HFFc6 (cell line): Measurements from ENCODE around the gene GALNTL6. TPM values are rescaled to one million over a fixed set of nuclear protein-coding genes. Genes with fewer than 3 reads are reported as not detected.

Experiments
- DNase-seq: peaks from one replicate; pipeline ENCODE4 v3.0.0-alpha.2; 2018
- H3K27ac Mint-ChIP-seq: 2 replicates; pipeline ENCODE4 v1.8.0; 2020; ENCODE audit warnings: mild to moderate bottlenecking, mixed read lengths
- H3K27me3 Mint-ChIP-seq: 2 replicates; pipeline ENCODE4 v1.8.0; 2021; ENCODE audit warnings: mild to moderate bottlenecking, moderate library complexity, mixed read lengths; ENCODE audit not compliant: insufficient read depth
- H3K36me3 Mint-ChIP-seq: 2 replicates; pipeline ENCODE4 v1.8.0; 2021; ENCODE audit warnings: low read depth, mixed read lengths
- H3K4me1 Mint-ChIP-seq: 2 replicates; pipeline ENCODE4 v1.8.0; 2020; ENCODE audit warnings: low read depth, mixed read lengths
- H3K4me3 Mint-ChIP-seq: 2 replicates; pipeline ENCODE4 v1.8.0; 2020; ENCODE audit warnings: mild to moderate bottlenecking, moderate library complexity, mixed read lengths
- H3K9me3 Mint-ChIP-seq: 2 replicates; pipeline ENCODE4 v1.8.0; 2020; ENCODE audit warnings: mild to moderate bottlenecking, mixed read lengths
- CTCF ChIP-seq: fragments of 200-600 bp; sonication (generic); IDR thresholded peaks from 2 replicates; pipeline ENCODE4 v1.5.0; 2021; ENCODE audit warnings: antibody characterized with exemption, mild to moderate bottlenecking
- total RNA-seq, 6 experiments: library from RNA; stranded (reverse); fragmentation: NEBNext Ultra II Directional; extraction: Animal tissue kit (Norgen Biotek cat#: 25700); gene quantifications; 2 replicates in 1 of 6; 3 replicates in 5 of 6; pipeline ENCODE4 v1.2.3, GENCODE V29; 2021

Gene GALNTL6
- total RNA-seq, 6 experiments from 2014 or later, result 0.07 TPM; not detected in 5

- Mint-ChIP-seq H3K27me3 (no peaks in the 10 kb centered on the region; the same call in 1 of the 2 replicates), H3K27ac (no peak overlapping the region), H3K36me3 (no peaks in the 10 kb centered on the region), H3K9me3 (no peaks in the 10 kb centered on the region), H3K4me3 (no peak overlapping the region), H3K4me1 (no peaks in the 10 kb centered on the region)
- TF ChIP-seq CTCF, result no peak
- DNase-seq, result no peak
Observed at GRCh38 chr4:172155838-172156345, 342.7 kb downstream of the GALNTL6 start.

GRCh38 chr4:172157946-172158345 lies 344.7 kb downstream of the GALNTL6 start:
- Mint-ChIP-seq H3K4me1 (no peaks in the 10 kb centered on the region), H3K27ac (no peak overlapping the region), H3K9me3 (no peaks in the 10 kb centered on the region), H3K27me3 (no peaks in the 10 kb centered on the region), H3K36me3 (no peaks in the 10 kb centered on the region), H3K4me3 (no peak overlapping the region)
- TF ChIP-seq CTCF, result no peak
- no peak for DNase-seq

- TF ChIP-seq CTCF, result no peak
- Mint-ChIP-seq H3K4me3 (no peak overlapping the region), H3K9me3 (no peaks in the 10 kb centered on the region), H3K4me1 (no peaks in the 10 kb centered on the region), H3K27me3 (no peaks in the 10 kb centered on the region), H3K36me3 (no peaks in the 10 kb centered on the region), H3K27ac (no peak overlapping the region)
- DNase-seq, result no peak
Observed at GRCh38 chr4:172163215-172163614, 350.0 kb downstream of the GALNTL6 start.

GRCh38 chr4:172168888-172169287 lies 355.7 kb downstream of the GALNTL6 start:
- no peak for DNase-seq
- H3K4me1 Mint-ChIP-seq, result peaks cover 26% of the 10 kb centered on the region

GRCh38 chr4:172169871-172170270 lies 356.7 kb downstream of the GALNTL6 start:
- no peak overlapping the region for H3K4me3 Mint-ChIP-seq
- H3K9me3 Mint-ChIP-seq, result no peaks in the 10 kb centered on the region
- no peak for DNase-seq
- no peak for TF ChIP-seq CTCF
- peaks cover 26% of the 10 kb centered on the region for H3K4me1 Mint-ChIP-seq
- H3K36me3 Mint-ChIP-seq, result no peaks in the 10 kb centered on the region
- 0 out of 2 replicates have a peak, but pooled peaks cover 1% of the 10 kb centered on the region for H3K27me3 Mint-ChIP-seq
- no peak overlapping the region; the same call in 1 of the 2 replicates for H3K27ac Mint-ChIP-seq

More at GRCh38 chr4:172168888-172169287, 355.7 kb downstream of the GALNTL6 start:
- no peak overlapping the region for H3K4me3 Mint-ChIP-seq
- H3K27me3 Mint-ChIP-seq, result 0 out of 2 replicates have a peak, but pooled peaks cover 1% of the 10 kb centered on the region
- H3K36me3 Mint-ChIP-seq, result no peaks in the 10 kb centered on the region
- H3K27ac Mint-ChIP-seq, result no peak overlapping the region
- H3K9me3 Mint-ChIP-seq, result no peaks in the 10 kb centered on the region
- TF ChIP-seq CTCF, result no peak

- no peak overlapping the region for H3K27ac Mint-ChIP-seq
- H3K4me3 Mint-ChIP-seq, result peak overlapping the region; percentile 20; the same call in 1 of the 2 replicates
- TF ChIP-seq CTCF, result no peak
- H3K27me3 Mint-ChIP-seq, result 0 out of 2 replicates have a peak, but pooled peaks cover 1% of the 10 kb centered on the region
- DNase-seq, result no peak
- H3K9me3 Mint-ChIP-seq, result no peaks in the 10 kb centered on the region
- H3K4me1 Mint-ChIP-seq, result peaks cover 26% of the 10 kb centered on the region
- no peaks in the 10 kb centered on the region for H3K36me3 Mint-ChIP-seq
Observed at GRCh38 chr4:172173206-172173605, 360.0 kb downstream of the GALNTL6 start.
